GM21576 (cell line): ENCODE results near the gene C6orf163.

Experiments
- ATAC-seq: cut with Tn5 transposase; IDR thresholded peaks from one replicate; pipeline ENCODE4 v1.9.1; 2021; ENCODE audit warnings: mild to moderate bottlenecking, moderate library complexity; ENCODE audit not compliant: unreplicated experiment

The C6orf163 gene

GRCh38 chr6:87408721-87409155 lies 64.1 kb downstream of the C6orf163 start:
- no peak for ATAC-seq
